ENCODE data around the gene BBC3.

The BBC3 gene

GRCh38 chr19:47195434-47195833 lies 35.6 kb downstream of the BBC3 start:
- no peak for DNase-seq (ENCODE audit: low read depth in 2 of 2)

DNA sequence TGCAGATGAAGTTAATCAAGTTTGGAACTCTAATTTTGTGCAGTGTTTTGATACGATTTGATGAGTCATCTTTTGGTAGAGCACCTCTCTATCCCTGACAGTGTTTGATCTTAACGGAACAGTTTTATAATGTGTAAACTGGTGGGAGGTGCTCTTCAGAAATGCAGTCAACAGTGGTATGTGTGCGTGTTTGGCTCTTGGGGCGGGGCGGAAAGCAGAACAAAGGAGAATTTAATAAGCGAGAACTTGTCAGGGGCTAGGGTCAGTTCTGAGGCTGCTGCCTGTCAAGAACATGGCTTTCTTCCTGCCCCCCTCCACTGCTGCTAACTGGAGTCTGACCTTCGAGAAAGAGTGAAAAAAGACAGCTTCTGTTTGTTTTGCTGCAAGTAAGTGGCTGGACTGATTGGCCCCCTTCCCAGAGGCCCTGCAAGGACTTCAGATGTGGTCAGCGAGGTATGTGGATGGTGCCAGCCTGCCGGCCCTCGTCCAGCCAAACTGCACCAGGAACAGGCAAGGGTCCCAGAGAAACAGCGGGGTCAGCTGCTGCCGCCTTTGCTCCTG lies 40.8 kb downstream of the BBC3 start:
- no peak for DNase-seq (ENCODE audit: low read depth in 2 of 2)

GRCh38 chr19:47188507-47189033 lies 42.4 kb downstream of the BBC3 start:
- no peak for DNase-seq (ENCODE audit: low read depth in 2 of 2)

GRCh38 chr19:47187797-47188196 lies 43.2 kb downstream of the BBC3 start:
- no peak for DNase-seq (ENCODE audit: low read depth in 2 of 2)

DNA sequence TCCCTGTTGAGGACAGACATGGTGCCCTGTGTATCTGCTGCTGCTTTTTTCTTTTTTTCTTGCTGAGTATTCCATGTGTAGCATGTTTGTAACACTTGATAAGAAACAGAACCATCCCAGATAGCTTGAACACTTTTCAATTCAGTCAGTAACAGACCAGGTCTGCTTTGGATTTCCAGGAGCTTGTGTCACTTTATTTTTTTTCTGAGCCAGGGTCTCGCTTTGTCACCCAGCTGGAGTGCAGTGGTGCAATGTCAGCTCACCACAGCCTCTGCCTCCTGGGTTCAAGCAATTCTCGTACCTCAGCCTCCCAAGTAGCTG lies 43.7 kb downstream of the BBC3 start:
- DNase-seq (ENCODE audit: low read depth in 2 of 2): no peak

DNA sequence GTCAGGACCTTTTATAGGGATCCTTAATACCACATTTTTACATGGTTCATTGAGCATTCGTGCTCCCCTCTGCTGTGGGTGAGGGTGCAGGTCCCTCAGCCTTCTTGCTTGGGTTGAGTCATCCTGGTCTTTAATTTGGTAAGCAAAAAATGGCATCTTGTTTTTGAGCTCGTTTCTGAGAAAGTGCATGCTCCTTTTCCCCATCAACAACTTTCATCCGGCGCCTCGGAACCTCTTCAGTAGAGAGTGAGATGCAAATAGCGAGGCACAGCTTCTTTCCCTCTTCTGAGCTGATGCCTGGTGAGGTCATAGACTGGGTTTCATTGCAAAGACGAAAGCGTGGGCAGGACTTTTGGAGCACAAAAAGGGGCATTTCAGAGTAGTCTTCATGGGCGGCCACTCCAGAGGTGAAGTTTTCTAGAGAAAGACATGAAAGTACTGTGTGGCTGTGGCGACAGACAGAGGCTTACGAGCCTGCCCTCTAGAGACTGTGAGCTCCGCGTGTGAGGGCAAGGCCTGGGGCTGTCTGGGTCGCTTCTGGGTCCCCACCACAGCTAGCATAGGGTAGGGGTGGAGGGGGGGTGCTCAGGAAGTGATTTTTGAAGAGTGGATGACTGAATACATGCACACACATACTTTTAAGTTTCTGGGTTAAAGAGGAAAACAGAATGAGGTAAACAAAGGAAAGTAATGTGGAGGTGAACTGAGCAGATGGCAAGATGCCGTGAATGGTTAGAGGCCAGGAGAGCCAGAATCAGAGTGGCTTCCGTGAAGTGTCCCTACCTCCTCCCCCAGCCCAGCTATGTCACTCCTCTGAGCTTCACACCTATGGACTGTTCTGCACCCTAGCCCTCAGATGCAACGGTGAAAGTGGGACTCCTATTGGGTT lies 44.3 kb downstream of the BBC3 start:
- DNase-seq (ENCODE audit: low read depth in 2 of 2): peak; percentile 45 to 48

- DNase-seq (ENCODE audit: low read depth in 2 of 2): no peak
Measured at GRCh38 chr19:47183601-47184000, 47.4 kb downstream of the BBC3 start.

- DNase-seq (ENCODE audit: low read depth in 2 of 2): no peak
Measured at GRCh38 chr19:47179653-47180310, 51.2 kb downstream of the BBC3 start.

DNA sequence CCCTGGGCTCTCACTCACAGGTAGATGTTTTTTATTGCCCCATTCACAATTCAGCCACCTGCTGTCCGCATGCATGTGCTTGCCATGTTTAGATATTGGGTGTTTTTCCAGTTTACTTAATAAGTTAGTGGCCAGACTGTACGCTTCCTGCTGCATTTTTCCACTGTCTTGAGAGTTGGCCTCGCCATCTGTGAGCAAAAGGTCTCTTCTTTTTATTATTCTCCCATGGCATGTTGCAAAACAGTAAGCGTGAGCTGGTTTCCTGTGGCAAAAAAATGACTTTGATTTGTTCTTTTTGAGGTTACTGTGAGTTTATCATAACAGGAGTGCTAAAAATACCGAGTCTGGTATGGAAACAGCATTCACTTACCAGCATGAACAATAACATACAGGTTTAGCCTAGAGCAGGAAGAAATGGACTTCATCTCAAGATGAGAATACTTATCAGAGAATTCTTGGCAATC lies 54.3 kb downstream of the BBC3 start:
- no peak for DNase-seq (ENCODE audit: low read depth in 2 of 2)

DNA sequence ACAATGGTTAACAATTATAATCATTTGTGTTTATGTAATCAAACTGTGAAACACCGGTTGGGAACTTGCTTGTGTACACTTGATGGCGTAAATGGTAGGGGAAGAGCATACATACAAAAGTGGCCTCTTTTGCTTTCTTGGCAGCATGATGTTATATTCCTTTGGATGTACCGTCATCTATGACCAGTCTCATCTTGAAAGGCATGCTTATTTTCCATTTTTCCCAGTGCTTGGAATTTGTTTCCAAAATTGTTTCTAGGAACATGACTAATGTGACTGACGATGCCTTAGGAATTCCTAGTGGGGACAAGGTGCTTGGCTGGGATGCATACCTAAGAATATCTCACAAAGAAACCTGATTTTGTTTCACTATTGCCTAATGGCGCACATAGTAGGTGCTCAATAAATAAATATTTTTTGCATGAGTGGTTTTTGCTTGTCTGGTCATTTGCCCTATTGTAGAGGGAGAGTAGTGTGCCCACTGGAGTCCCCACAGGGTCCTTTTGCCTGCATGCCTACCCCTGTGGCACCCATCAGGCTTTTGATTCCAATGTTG lies 54.9 kb downstream of the BBC3 start:
- no peak for DNase-seq (ENCODE audit: low read depth in 2 of 2)

- no peak for DNase-seq (ENCODE audit: low read depth in 2 of 2)
Measured at GRCh38 chr19:47172666-47173455, 58.1 kb downstream of the BBC3 start.

All from stimulated activated CD8-positive, alpha-beta memory T cell treated with anti-CD3 and anti-CD28 coated beads, Interleukin-7, amount 100 ng/mL, for 1 hour (primary cell).